Fibroblast of lung (primary cell): ENCODE data around the gene KCTD16. TPM values are rescaled to one million over a fixed set of nuclear protein-coding genes. Genes with fewer than 3 reads are reported as not detected.

Experiments used
- DNase-seq, 2 donors: peaks; one replicate each; pipeline versions ENCODE4 v3.0.0 to v3.0.0-alpha.2; 2010; ENCODE audit warnings: low read depth in 2 of 2
- H2AFZ ChIP-seq: 2 replicates; pipeline ENCODE4 v1.5.1; 2012; ENCODE audit warnings: low read length, control low read depth, inconsistent platforms
- H3K27ac ChIP-seq: 2 replicates; pipeline ENCODE4 v1.5.1; 2011; ENCODE audit warnings: low read length, control low read depth; ENCODE audit not compliant: insufficient read depth
- H3K27me3 ChIP-seq: 2 replicates; pipeline ENCODE4 v1.5.1; 2011; ENCODE audit warnings: mild to moderate bottlenecking, low read length; ENCODE audit not compliant: control insufficient read depth, insufficient read depth
- H3K36me3 ChIP-seq: 2 replicates; pipeline ENCODE4 v1.5.1; 2011; ENCODE audit warnings: low read length; ENCODE audit not compliant: control insufficient read depth, insufficient read depth
- H3K4me1 ChIP-seq: 2 replicates; pipeline ENCODE4 v1.5.1; 2011; ENCODE audit warnings: low read length; ENCODE audit not compliant: control insufficient read depth, insufficient read depth; ENCODE audit errors: extremely low read depth
- H3K4me2 ChIP-seq: 2 replicates; pipeline ENCODE4 v1.5.1; 2011; ENCODE audit warnings: low read length, control low read depth; ENCODE audit not compliant: insufficient read depth; ENCODE audit errors: extremely low read depth
- H3K4me3 ChIP-seq, 4 experiments: fragments of 200-600 bp in 1 of 4; sonication (generic) in 1 of 4; replicated peaks in 1 of 4; 2 replicates each; pipeline ENCODE4 v1.5.1; 2011 to 2016; ENCODE audit warnings: low read length in 4 of 4, low read depth in 3 of 4, mild to moderate bottlenecking in 3 of 4, control low read depth in 2 of 4, inconsistent platforms in 1 of 4, mixed read lengths in 1 of 4; ENCODE audit not compliant: insufficient read depth in 1 of 4; ENCODE audit errors: control extremely low read depth in 1 of 4
- H3K79me2 ChIP-seq: 2 replicates; pipeline ENCODE4 v1.5.1; 2012; ENCODE audit warnings: mild to moderate bottlenecking, low read length, inconsistent platforms; ENCODE audit not compliant: control insufficient read depth, insufficient read depth
- H3K9ac ChIP-seq: 2 replicates; pipeline ENCODE4 v1.5.1; 2011; ENCODE audit warnings: mild to moderate bottlenecking, low read length, control low read depth; ENCODE audit not compliant: insufficient read depth
- H3K9me3 ChIP-seq: 2 replicates; pipeline ENCODE4 v1.5.1; 2012; ENCODE audit warnings: low read depth, low read length; ENCODE audit not compliant: control insufficient read depth, insufficient read depth
- H4K20me1 ChIP-seq: 2 replicates; pipeline ENCODE4 v1.5.1; 2011; ENCODE audit warnings: low read length; ENCODE audit not compliant: control insufficient read depth, insufficient read depth; ENCODE audit errors: extremely low read depth
- EZH2 ChIP-seq: IDR thresholded peaks from 2 replicates; pipeline ENCODE4 v1.5.1; 2012; ENCODE audit warnings: low read length, control low read depth, mild to moderate bottlenecking; ENCODE audit errors: missing control alignments
- polyA plus RNA-seq, 2 donors: library from polyadenylated mRNA; depleted of rRNA in 1 of 2; stranded (reverse) in 1 of 2; unstranded in 1 of 2; fragments of >200 nt; gene quantifications; 2 replicates each; pipeline ENCODE4 v1.2.1, GENCODE V29; 2011 to 2012; ENCODE audit warnings: missing spikeins in 1 of 2
- total RNA-seq: library from RNA; depleted of rRNA; stranded (reverse); fragments of >200 nt; gene quantifications from 2 replicates; pipeline ENCODE4 v1.2.1, GENCODE V29; 2014
- TF ChIP-seq, protein P1 (sequence below), 2 donors: IDR thresholded peaks in 1 of 2; conservative IDR thresholded peaks in 1 of 2; 1 replicate in 1 of 2; 2 replicates in 1 of 2; pipeline ENCODE4 v1.5.1; 2011 to 2012; ENCODE audit warnings: low read length in 2 of 2, control low read depth in 1 of 2, inconsistent platforms in 1 of 2, low read depth in 1 of 2, mild to moderate bottlenecking in 1 of 2

KCTD16 gene
- total and polyA plus RNA-seq, 2 donors (not counting 1 experiment from before 2014, with no cell fraction given), result 0.32 to 1.2 TPM

DNA sequence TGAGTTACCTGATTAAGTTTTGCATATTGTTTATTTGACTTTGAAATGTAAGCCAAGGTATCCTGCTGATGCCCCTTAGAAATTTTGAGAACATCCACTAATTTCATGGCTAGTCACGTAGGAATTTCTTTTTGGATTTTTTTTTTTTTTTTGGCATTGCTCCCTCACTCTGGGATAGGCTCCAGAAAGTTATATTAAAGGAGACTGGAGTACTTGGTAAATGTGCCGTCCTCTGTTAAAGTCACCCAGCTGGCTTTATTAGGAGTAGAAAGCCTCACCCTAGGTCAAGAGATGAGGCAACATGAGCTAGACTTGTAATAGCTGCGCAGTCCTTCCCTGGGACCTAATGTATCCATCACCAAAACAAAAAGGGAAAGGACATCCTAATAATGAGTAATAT lies 3.1 kb downstream of the KCTD16 start:
- DNase-seq, result peak in 1 of 2 donors; percentile 61
- Histone ChIP-seq H3K79me2 (peaks cover 17% of the 10 kb centered on the region), H3K27me3 (no peaks in the 10 kb centered on the region), H3K9me3 (no peaks in the 10 kb centered on the region), H3K9ac (no peak overlapping the region), H2AFZ (no peak overlapping the region), H3K4me3 (no peak overlapping the region), H3K27ac (no peak overlapping the region), H3K36me3 (no peaks in the 10 kb centered on the region), H3K4me2 (no peak overlapping the region), H4K20me1 (no peaks in the 10 kb centered on the region), H3K4me1 (no peaks in the 10 kb centered on the region)
- no peak for TF ChIP-seq EZH2
- TF ChIP-seq, protein P1, sequence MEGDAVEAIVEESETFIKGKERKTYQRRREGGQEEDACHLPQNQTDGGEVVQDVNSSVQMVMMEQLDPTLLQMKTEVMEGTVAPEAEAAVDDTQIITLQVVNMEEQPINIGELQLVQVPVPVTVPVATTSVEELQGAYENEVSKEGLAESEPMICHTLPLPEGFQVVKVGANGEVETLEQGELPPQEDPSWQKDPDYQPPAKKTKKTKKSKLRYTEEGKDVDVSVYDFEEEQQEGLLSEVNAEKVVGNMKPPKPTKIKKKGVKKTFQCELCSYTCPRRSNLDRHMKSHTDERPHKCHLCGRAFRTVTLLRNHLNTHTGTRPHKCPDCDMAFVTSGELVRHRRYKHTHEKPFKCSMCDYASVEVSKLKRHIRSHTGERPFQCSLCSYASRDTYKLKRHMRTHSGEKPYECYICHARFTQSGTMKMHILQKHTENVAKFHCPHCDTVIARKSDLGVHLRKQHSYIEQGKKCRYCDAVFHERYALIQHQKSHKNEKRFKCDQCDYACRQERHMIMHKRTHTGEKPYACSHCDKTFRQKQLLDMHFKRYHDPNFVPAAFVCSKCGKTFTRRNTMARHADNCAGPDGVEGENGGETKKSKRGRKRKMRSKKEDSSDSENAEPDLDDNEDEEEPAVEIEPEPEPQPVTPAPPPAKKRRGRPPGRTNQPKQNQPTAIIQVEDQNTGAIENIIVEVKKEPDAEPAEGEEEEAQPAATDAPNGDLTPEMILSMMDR (conservative IDR thresholded peaks at IDR 0.05 in 1 of 2, IDR thresholded peaks at IDR 0.05 in 1 of 2; ENCODE audit: low read depth in 1 of 2, low read length in 2 of 2), result no peak

DNA sequence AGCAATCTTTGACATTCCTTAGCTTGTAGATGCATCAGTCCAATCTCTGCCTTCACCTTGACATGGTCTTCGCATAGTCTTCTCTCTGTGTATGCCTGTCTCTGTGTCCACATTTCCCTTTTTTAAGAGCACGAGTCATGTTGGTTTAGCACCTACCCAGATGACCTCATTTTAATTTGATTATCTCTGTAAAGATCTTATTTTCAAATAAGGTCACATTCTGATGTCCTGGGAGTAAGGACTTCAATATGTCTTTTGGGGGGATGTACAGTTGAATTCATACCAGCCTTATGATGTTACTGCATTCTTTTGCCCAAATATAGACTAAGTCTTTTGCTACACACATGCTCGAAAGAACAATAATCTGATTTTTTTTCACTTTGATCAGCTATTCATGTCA lies 6.9 kb downstream of the KCTD16 start:
- Histone ChIP-seq H3K79me2 (no peaks in the 10 kb centered on the region), H3K4me2 (no peak overlapping the region), H3K27ac (no peak overlapping the region), H3K36me3 (no peaks in the 10 kb centered on the region), H3K9me3 (no peaks in the 10 kb centered on the region), H3K4me3 (no peak overlapping the region), H3K27me3 (no peaks in the 10 kb centered on the region), H4K20me1 (no peaks in the 10 kb centered on the region), H3K9ac (no peak overlapping the region), H2AFZ (no peak overlapping the region), H3K4me1 (no peaks in the 10 kb centered on the region)
- DNase-seq, result peak in 1 of 2 donors; percentile 50
- TF ChIP-seq, protein P1 (conservative IDR thresholded peaks at IDR 0.05 in 1 of 2, IDR thresholded peaks at IDR 0.05 in 1 of 2; ENCODE audit: low read depth in 1 of 2, low read length in 2 of 2), result no peak
- no peak for TF ChIP-seq EZH2

DNA sequence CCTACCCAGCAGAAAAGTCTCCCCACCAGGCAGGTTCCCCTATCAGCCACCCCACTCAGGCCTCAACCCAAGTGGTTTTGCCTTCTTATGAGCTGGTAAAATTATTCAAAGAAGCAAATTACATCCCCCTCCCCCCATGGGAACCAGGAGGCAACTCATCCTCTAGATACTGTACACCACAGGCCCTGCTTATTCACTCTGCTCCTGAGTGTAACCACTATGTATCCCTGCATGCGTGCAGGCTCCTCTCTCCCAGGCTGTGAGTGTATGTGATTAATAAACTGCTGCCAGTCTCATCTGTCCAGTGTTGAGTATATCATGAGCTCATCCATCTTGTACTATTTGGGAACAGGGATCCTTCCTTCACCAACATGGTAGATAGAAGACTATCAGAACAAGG lies 8.6 kb downstream of the KCTD16 start:
- no peaks in the 10 kb centered on the region for H3K27me3 ChIP-seq
- H3K27ac ChIP-seq, result no peak overlapping the region
- H2AFZ ChIP-seq, result no peak overlapping the region

More for the DNA sequence above, 8.6 kb downstream of the KCTD16 start:
- Histone ChIP-seq H4K20me1 (no peaks in the 10 kb centered on the region), H3K9ac (no peak overlapping the region), H3K79me2 (no peaks in the 10 kb centered on the region), H3K9me3 (no peaks in the 10 kb centered on the region), H3K4me1 (no peaks in the 10 kb centered on the region), H3K4me2 (no peak overlapping the region), H3K36me3 (no peaks in the 10 kb centered on the region), H3K4me3 (no peak overlapping the region)
- TF ChIP-seq, protein P1 (conservative IDR thresholded peaks at IDR 0.05 in 1 of 2, IDR thresholded peaks at IDR 0.05 in 1 of 2; ENCODE audit: low read depth in 1 of 2, low read length in 2 of 2), result no peak
- no peak for TF ChIP-seq EZH2
- no peak for DNase-seq
